Measurements from ENCODE around the gene KCNV2.

- TF ChIP-seq EGR1 (IDR thresholded peaks at IDR 0.05) (no peak), REST (IDR thresholded peaks at IDR 0.05; ENCODE audit: low read depth) (no peak)
Measured at GRCh38 chr9:2729721-2730120, 12.4 kb downstream of the KCNV2 start.
